ENCODE measurements around the gene OSBP2. TPM values are rescaled to one million over a fixed set of nuclear protein-coding genes. Genes with fewer than 3 reads are reported as not detected.

Gene OSBP2
- total RNA-seq, 4 donors from 2014 or later: 3.7 to 8.7 (median 4.7) TPM

DNA sequence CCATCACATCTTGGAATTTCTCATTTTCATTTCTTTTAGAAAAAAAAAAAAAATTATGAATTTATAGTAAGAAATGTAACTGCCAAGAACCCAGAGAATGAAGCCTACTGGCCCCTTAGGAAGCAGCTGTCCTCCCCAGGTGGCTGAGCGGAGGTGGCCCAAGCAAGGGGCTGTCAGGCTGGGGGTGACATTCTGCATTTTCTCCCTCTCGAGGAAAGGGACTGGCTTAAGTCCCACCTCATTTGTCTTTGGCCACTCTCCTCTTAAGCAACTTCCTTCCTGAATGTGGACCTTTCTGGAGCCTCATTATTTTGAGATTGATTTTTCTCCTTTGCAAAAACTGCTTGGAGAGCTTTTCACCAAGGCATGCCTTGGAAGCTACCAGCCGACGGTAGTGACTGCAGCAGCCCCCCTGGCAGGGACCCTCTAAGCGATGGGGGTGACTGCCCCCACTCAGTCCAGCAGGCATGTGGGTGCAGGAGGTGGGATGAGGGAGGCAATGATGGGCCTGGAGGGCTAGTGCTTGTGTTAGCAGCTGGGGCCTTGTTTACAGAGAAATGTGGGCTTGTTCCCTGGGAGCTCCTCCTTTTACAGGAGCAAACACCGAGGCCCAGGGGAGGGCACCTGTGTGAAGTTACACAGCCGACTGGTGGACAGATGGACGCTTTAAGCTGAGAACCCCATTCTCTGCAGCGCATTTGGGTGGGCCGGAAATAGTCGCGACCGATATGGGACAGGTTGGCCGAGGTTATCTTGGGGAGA is 162.2 kb downstream of the OSBP2 start:
- peak in 1 of 3 donors; percentile 26 for DNase-seq
- no peak for TF ChIP-seq POLR2A (IDR thresholded peaks at IDR 0.05)
- TF ChIP-seq, protein P1, sequence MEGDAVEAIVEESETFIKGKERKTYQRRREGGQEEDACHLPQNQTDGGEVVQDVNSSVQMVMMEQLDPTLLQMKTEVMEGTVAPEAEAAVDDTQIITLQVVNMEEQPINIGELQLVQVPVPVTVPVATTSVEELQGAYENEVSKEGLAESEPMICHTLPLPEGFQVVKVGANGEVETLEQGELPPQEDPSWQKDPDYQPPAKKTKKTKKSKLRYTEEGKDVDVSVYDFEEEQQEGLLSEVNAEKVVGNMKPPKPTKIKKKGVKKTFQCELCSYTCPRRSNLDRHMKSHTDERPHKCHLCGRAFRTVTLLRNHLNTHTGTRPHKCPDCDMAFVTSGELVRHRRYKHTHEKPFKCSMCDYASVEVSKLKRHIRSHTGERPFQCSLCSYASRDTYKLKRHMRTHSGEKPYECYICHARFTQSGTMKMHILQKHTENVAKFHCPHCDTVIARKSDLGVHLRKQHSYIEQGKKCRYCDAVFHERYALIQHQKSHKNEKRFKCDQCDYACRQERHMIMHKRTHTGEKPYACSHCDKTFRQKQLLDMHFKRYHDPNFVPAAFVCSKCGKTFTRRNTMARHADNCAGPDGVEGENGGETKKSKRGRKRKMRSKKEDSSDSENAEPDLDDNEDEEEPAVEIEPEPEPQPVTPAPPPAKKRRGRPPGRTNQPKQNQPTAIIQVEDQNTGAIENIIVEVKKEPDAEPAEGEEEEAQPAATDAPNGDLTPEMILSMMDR (IDR thresholded peaks at IDR 0.05): no peak
- Histone ChIP-seq H3K36me3 (no peaks in the 10 kb centered on the region), H3K27ac (no peak overlapping the region), H3K4me3 (no peak overlapping the region), H3K4me1 (no peaks in the 10 kb centered on the region), H3K27me3 (no peaks in the 10 kb centered on the region), H3K9me3 (no peaks in the 10 kb centered on the region)

DNA sequence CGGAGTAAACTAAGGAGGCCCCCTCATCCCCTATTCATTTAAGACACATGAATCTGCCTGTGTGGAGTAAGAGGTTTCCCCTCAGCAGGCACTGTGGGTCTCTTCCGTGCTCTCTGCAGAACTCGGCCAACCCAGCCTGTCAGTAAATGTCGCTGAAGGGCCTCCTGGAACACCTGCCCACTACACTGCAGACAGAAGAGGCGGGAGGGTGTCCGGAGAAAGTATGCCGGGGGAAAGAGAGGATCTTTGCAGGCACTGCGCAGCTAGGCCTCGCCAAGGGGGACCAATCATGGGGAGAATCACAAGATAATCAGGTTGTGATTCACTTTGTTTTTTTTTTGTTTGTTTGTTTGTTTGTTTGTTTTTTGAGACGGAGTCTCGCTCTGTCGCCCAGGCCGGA is 163.1 kb downstream of the OSBP2 start:
- no peaks in the 10 kb centered on the region for H3K9me3 ChIP-seq
- no peaks in the 10 kb centered on the region for H3K27me3 ChIP-seq
- H3K4me1 ChIP-seq: no peaks in the 10 kb centered on the region
- TF ChIP-seq POLR2A (IDR thresholded peaks at IDR 0.05): no peak
- TF ChIP-seq, protein P1 (IDR thresholded peaks at IDR 0.05): no peak
- no peak overlapping the region for H3K27ac ChIP-seq
- H3K36me3 ChIP-seq: no peaks in the 10 kb centered on the region
- H3K4me3 ChIP-seq: no peak overlapping the region
- peak in 1 of 3 donors; percentile 13 for DNase-seq

DNA sequence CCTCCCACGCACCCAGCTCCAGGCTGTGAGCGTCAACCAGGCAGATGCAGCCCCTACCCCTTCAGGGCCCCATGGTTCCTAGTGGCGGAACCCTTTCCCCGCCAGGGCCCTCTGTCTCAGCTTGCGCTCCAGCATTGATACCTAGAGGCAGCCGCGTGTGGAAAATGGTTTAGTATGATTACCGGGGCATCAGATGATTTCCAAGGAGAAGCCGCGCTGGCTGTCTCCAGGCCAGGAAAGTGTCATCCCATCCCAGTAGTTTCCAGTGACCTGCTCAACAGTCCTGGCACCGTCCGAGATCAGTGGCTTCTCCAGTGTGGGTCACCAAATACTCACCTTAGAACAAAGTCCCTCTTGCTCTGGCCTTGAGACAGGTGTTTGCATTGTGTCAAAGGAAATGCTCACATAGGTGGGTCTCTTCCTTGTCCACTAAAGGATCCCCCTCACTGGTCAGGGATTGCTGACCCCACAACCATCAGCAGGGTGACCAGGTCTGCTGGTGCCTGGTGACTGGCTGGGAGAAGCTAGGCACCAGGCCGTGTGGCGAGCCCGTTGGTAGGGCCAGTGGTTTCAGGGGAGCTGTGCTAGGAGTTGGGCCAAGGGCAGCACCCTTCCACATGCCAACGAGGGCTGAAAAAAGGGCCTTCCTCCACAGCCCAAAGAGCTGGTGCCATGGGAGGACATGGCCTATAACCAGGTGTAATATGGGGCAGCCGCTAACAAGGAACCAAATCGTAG is 164.5 kb downstream of the OSBP2 start:
- TF ChIP-seq, protein P1 (IDR thresholded peaks at IDR 0.05): no peak
- no peak for TF ChIP-seq POLR2A (IDR thresholded peaks at IDR 0.05)
- no peaks in the 10 kb centered on the region for H3K36me3 ChIP-seq
- H3K27ac ChIP-seq: no peak overlapping the region
- H3K4me1 ChIP-seq: no peaks in the 10 kb centered on the region
- no peak overlapping the region for H3K4me3 ChIP-seq
- no peaks in the 10 kb centered on the region for H3K9me3 ChIP-seq
- no peaks in the 10 kb centered on the region for H3K27me3 ChIP-seq
- DNase-seq: peak in 1 of 3 donors; percentile 22

DNA sequence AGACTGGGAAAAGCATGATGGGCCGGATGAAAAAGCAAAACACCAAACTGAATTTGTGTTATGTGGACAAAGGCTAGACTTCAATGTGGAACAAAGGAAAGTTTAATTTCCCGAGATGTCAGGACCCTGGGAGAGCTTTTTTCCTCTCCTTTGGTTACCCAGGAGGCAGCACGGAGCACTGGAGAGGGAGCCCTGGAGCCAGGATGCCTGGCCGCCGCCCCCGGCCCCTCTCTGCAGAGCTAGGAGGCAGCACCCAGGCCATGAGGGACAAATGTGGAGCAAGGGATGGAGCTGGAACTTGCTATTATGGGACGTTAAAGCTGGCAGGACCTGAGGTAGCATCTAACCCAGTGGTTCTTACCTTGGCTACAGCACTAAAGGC is 165.0 kb downstream of the OSBP2 start:
- H3K36me3 ChIP-seq: no peaks in the 10 kb centered on the region
- H3K27me3 ChIP-seq: no peaks in the 10 kb centered on the region
- H3K9me3 ChIP-seq: no peaks in the 10 kb centered on the region
- H3K4me3 ChIP-seq: no peak overlapping the region
- H3K4me1 ChIP-seq: no peaks in the 10 kb centered on the region
- DNase-seq: no peak
- H3K27ac ChIP-seq: no peak overlapping the region
- TF ChIP-seq, protein P1 (IDR thresholded peaks at IDR 0.05): no peak
- no peak for TF ChIP-seq POLR2A (IDR thresholded peaks at IDR 0.05)

DNA sequence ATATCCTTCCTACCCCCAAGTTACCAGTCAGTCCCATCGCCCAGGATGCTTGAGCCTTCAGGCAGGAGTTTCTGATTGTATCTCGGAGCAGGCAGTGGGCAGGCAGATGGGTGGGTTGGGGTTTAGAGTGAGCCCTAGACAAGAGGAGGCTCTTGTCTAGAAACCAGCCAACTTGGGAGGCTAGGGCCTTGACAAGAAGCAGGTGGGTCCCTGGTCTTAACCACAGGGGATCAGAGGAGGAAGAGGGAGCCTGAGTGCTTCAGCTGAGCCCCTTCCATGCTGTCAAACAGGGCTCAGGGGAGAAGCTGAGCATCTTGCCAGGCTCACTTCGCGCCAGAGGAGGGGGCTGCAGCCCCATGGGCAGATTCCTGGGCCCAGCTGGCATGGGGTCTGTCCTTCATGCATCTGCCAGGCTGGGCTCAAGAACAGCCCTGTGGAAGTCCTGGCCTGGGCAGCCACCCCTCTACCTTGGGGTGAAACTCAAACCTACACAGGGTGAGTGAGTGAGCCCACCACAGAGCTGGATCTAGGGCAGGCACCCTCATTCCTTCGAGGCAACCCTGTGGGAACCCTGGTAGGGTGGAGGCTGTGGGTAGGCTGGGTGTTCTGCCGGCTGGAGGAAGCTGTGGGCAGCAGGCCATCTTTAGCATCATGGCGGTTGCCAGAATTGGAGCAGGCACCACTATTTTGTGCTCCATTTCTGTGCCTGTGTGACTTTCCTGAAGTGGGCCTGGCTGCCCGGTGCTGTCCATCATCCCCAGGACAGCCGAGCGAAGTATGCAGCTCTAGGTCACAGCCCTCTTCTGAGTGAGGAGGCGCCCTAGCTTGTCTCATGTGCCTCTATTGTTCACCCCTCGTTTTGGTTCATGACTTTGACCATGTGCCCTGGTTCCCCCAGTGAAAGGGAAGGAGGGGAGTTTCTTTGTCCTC is 165.8 kb downstream of the OSBP2 start:
- TF ChIP-seq, protein P1 (IDR thresholded peaks at IDR 0.05): no peak
- TF ChIP-seq POLR2A (IDR thresholded peaks at IDR 0.05): no peak
- H3K4me1 ChIP-seq: no peaks in the 10 kb centered on the region
- H3K27me3 ChIP-seq: no peaks in the 10 kb centered on the region
- no peak overlapping the region for H3K4me3 ChIP-seq
- no peaks in the 10 kb centered on the region for H3K36me3 ChIP-seq
- peak in 2 of 3 donors; percentile 32 to 44 for DNase-seq
- H3K9me3 ChIP-seq: no peaks in the 10 kb centered on the region
- H3K27ac ChIP-seq: no peak overlapping the region
